OCI-LY7 (cell line): Measurements from ENCODE around the gene CIDEB. TPM values are rescaled to one million over a fixed set of nuclear protein-coding genes. Genes with fewer than 3 reads are reported as not detected.

Experiments
- BruUV-seq: library from RNA; stranded (reverse); fragments of 400-500 nt; replicated peaks from 2 replicates; lab custom pipeline; 2021; lab: Mats Ljungman, UMichigan
- CTCF ChIA-PET: fragments of 300-600 bp; sonication (Branson Sonifier 250); formaldehyde crosslinking; loops from one replicate; lab custom pipeline; 2022; ENCODE audit warnings: antibody characterized with exemption; ENCODE audit not compliant: unreplicated experiment; lab: Charles Lee
- POLR2A ChIA-PET: fragments of 300-600 bp; sonication (Branson Sonifier 250); formaldehyde crosslinking; loops from one replicate; lab custom pipeline; 2022; ENCODE audit warnings: antibody characterized with exemption; lab: Charles Lee
- DNase-seq: peaks from one replicate; pipeline ENCODE4 v3.0.0-alpha.2; 2015; ENCODE audit warnings: low spot score
- H2AFZ ChIP-seq: fragments of 200-600 bp; sonication (generic), shearing (Covaris generic); 2 replicates; pipeline ENCODE4 v1.6.1; 2014; ENCODE audit warnings: mild to moderate bottlenecking, antibody characterized with exemption, low read length, moderate library complexity
- H3K27ac ChIP-seq: fragments of 200-600 bp; sonication (generic); 2 replicates; pipeline ENCODE4 v1.5.1; 2014; ENCODE audit warnings: mixed run types, low read depth, mild to moderate bottlenecking, moderate library complexity, low read length, inconsistent platforms; ENCODE audit not compliant: poor library complexity, severe bottlenecking
- H3K36me3 ChIP-seq: fragments of 200-600 bp; sonication (generic); 2 replicates; pipeline ENCODE4 v1.6.1; 2014; ENCODE audit warnings: mild to moderate bottlenecking, antibody characterized with exemption, low read length, moderate library complexity, mixed read lengths; ENCODE audit not compliant: insufficient read depth
- H3K4me1 ChIP-seq: fragments of 200-600 bp; sonication (generic); 2 replicates; pipeline ENCODE4 v1.5.1; 2014; ENCODE audit warnings: mild to moderate bottlenecking, low read length; ENCODE audit not compliant: insufficient read depth, poor library complexity, severe bottlenecking
- H3K4me2 ChIP-seq: fragments of 200-600 bp; sonication (generic); 2 replicates; pipeline ENCODE4 v1.6.1; 2014; ENCODE audit warnings: mild to moderate bottlenecking, low read length
- H3K4me3 ChIP-seq: fragments of 200-600 bp; sonication (generic); 2 replicates; pipeline ENCODE4 v1.5.1; 2014; ENCODE audit warnings: mild to moderate bottlenecking, low read depth, low read length; ENCODE audit not compliant: poor library complexity, severe bottlenecking
- H3K79me2 ChIP-seq: fragments of 200-600 bp; sonication (generic); 2 replicates; pipeline ENCODE4 v1.6.1; 2016; ENCODE audit warnings: low read depth, mild to moderate bottlenecking, low read length, moderate library complexity, mixed read lengths; ENCODE audit not compliant: insufficient read depth
- H3K9me2 ChIP-seq: fragments of 200-600 bp; sonication (generic); 2 replicates; pipeline ENCODE4 v1.6.1; 2016; ENCODE audit warnings: mild to moderate bottlenecking, low read length, mixed read lengths; ENCODE audit not compliant: insufficient read depth
- H3K9me3 ChIP-seq: fragments of 200-600 bp; sonication (generic); 2 replicates; pipeline ENCODE4 v1.6.1; 2014; ENCODE audit warnings: mild to moderate bottlenecking, mixed run types, low read length, mixed read lengths
- H4K20me1 ChIP-seq: fragments of 200-600 bp; sonication (generic); 2 replicates; pipeline ENCODE4 v1.6.1; 2014; ENCODE audit warnings: mild to moderate bottlenecking, antibody characterized with exemption, low read length, moderate library complexity, mixed read lengths; ENCODE audit not compliant: insufficient read depth
- EZH2phosphoT487 ChIP-seq: fragments of 200-600 bp; sonication (generic); IDR thresholded peaks from 2 replicates; pipeline ENCODE4 v1.6.1; 2018; ENCODE audit warnings: low read depth, borderline replicate concordance, mild to moderate bottlenecking, mixed run types, antibody characterized with exemption, low read length, moderate library complexity, mixed read lengths
- intact Hi-C: fragments of 100-400 bp; cut with micrococcal nuclease; formaldehyde crosslinking; loops from one replicate; pipeline ENCODE4 v1.10.0; 2022; ENCODE audit not compliant: unreplicated experiment
- total RNA-seq, 2 experiments: library from RNA; depleted of rRNA in 1 of 2; stranded (reverse); fragments of >200 nt in 1 of 2; shearing (Covaris generic) in 1 of 2; gene quantifications; 2 replicates each; pipeline ENCODE4 v1.2.3, GENCODE V29; 2014 to 2022
- TF ChIP-seq, protein P1 (sequence below): fragments of 200-600 bp; sonication (generic); conservative IDR thresholded peaks from 2 replicates; pipeline ENCODE4 v1.5.1; 2014; ENCODE audit warnings: mild to moderate bottlenecking, antibody characterized with exemption, low read length, moderate library complexity, mixed read lengths

CIDEB gene
- total RNA-seq, 2 experiments from 2014 or later: 1.6 TPM; not detected in 1

DNA sequence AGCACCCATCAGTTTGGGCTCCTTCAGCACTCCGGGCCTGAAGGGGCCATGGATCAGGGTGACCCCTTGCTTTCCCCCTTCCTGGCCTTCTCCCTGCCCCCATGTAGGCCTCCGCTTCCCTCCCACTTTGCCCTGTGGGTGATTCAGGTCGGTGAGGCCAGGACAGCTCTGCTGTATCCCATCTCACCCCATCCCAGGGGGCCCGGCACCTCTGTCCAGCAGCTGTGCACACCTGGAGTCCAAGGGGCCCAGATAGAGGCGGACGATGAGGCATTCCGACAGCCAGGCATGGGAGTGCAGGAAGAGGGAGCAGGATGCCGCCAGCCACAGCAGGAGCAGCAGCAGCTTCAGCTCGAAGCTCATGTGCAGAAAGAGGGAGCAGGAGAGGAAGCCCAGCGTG is 14.9 kb upstream of the CIDEB start:
- intact Hi-C loops: no loop called here
- CTCF ChIA-PET: interaction anchor here (0.6 kb wide), 2 partner anchors 15 to 121 kb away, joined by 3 read pairs; partner anchors contain the start of gene CIDEB
- H3K4me1 ChIP-seq: peaks cover 7% of the 10 kb centered on the region
- no peaks in the 10 kb centered on the region for H3K9me3 ChIP-seq
- H4K20me1 ChIP-seq: no peaks in the 10 kb centered on the region
- TF ChIP-seq, protein P1, sequence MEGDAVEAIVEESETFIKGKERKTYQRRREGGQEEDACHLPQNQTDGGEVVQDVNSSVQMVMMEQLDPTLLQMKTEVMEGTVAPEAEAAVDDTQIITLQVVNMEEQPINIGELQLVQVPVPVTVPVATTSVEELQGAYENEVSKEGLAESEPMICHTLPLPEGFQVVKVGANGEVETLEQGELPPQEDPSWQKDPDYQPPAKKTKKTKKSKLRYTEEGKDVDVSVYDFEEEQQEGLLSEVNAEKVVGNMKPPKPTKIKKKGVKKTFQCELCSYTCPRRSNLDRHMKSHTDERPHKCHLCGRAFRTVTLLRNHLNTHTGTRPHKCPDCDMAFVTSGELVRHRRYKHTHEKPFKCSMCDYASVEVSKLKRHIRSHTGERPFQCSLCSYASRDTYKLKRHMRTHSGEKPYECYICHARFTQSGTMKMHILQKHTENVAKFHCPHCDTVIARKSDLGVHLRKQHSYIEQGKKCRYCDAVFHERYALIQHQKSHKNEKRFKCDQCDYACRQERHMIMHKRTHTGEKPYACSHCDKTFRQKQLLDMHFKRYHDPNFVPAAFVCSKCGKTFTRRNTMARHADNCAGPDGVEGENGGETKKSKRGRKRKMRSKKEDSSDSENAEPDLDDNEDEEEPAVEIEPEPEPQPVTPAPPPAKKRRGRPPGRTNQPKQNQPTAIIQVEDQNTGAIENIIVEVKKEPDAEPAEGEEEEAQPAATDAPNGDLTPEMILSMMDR: no peak
- no peak for TF ChIP-seq EZH2phosphoT487
- no TSS peak for BruUV-seq
- H3K79me2 ChIP-seq: no peaks in the 10 kb centered on the region
- H3K4me3 ChIP-seq: no peak overlapping the region
- no peak for DNase-seq
- no peak overlapping the region for H3K27ac ChIP-seq
- POLR2A ChIA-PET: no interaction called here
- H3K36me3 ChIP-seq: no peaks in the 10 kb centered on the region
- no peak overlapping the region for H2AFZ ChIP-seq
- no peaks in the 10 kb centered on the region for H3K9me2 ChIP-seq
- no peak overlapping the region for H3K4me2 ChIP-seq

DNA sequence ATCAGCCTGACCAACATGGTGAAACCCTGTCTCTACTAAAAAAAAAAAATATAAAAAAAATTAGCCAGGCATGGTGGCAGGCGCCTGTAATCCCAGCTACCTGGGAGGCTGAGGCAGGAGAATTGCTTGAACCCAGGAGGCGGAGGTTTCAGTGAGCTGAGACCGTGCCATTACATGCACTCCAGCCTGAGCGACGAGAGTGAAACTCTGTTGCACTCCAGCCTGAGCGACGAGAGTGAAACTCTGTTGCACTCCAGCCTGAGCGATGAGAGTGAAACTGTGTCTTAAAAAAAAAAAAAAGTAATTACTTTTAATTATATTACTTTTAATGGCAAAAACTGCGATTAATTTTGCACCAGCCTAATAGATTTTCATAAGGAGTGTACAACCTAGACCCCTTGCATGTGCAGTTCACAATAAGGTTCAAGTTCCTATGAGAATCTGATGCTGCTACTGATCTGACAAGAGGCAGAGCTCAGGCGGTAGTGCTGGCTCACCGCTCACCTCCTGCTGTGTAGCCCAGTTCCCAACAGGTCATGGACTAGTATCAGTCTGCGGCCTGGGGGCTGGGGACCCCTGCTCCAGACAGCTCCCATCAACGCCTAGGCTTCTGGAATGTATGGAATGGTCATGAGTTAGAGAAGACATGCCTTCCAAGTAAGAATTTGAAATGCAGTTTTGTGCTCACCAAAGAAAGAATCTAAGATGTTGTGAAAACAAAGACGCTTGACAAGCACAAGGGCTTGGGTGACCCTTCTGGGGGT is 13.6 kb upstream of the CIDEB start:
- no peak overlapping the region for H3K4me3 ChIP-seq
- no peak overlapping the region for H3K27ac ChIP-seq
- H3K36me3 ChIP-seq: no peaks in the 10 kb centered on the region
- no peaks in the 10 kb centered on the region for H3K4me1 ChIP-seq
- H3K9me2 ChIP-seq: no peaks in the 10 kb centered on the region
- ChIA-PET POLR2A (no interaction called here), CTCF (no interaction called here)
- no peak overlapping the region for H2AFZ ChIP-seq
- no peaks in the 10 kb centered on the region for H4K20me1 ChIP-seq
- intact Hi-C loops: no loop called here
- TF ChIP-seq, protein P1: no peak
- no peak for TF ChIP-seq EZH2phosphoT487
- no peak for DNase-seq
- H3K4me2 ChIP-seq: no peak overlapping the region
- no TSS peak for BruUV-seq
- no peaks in the 10 kb centered on the region for H3K79me2 ChIP-seq
- no peaks in the 10 kb centered on the region for H3K9me3 ChIP-seq
